Pons (tissue), 1 donor: ENCODE measurements around the gene CCDC57.
A peak's percentile ranks its signal among the peaks of the same experiment; 100 is the strongest.
"Not testable (repeated sequence)": the region's sequence is repeated elsewhere in the genome, so short reads cannot be mapped to it uniquely, and the experiment has no call there.

Experiments used
- DNase-seq: peaks from one replicate; pipeline ENCODE4 v3.0.0-alpha.2; 2016; ENCODE audit warnings: low spot score

Gene CCDC57

GRCh38 chr17:82154881-82155331 lies 57.7 kb downstream of the CCDC57 start:
- no peak for DNase-seq

GRCh38 chr17:82153745-82154375 lies 58.8 kb downstream of the CCDC57 start:
- peak; percentile 70 for DNase-seq

GRCh38 chr17:82153295-82153691 lies 59.3 kb downstream of the CCDC57 start:
- DNase-seq = no peak

GRCh38 chr17:82152556-82153294 lies 59.9 kb downstream of the CCDC57 start:
- no peak for DNase-seq

- DNase-seq = no peak
These were observed 60.5 kb downstream of the CCDC57 start for GRCh38 chr17:82152114-82152513.

- DNase-seq = no peak
These were observed 61.3 kb downstream of the CCDC57 start for GRCh38 chr17:82151106-82151957.

- DNase-seq = no peak
These were observed 63.1 kb downstream of the CCDC57 start for GRCh38 chr17:82149401-82150099.

- no peak for DNase-seq
These were observed 63.6 kb downstream of the CCDC57 start for GRCh38 chr17:82148997-82149396.

- no peak for DNase-seq
These were observed 64.6 kb downstream of the CCDC57 start for GRCh38 chr17:82148011-82148410.

- DNase-seq = no peak
These were observed 65.7 kb downstream of the CCDC57 start for GRCh38 chr17:82146663-82147654.

- DNase-seq = no peak
These were observed 67.0 kb downstream of the CCDC57 start for GRCh38 chr17:82145550-82146155.

- DNase-seq = no peak
These were observed 69.3 kb downstream of the CCDC57 start for GRCh38 chr17:82143333-82143732.

GRCh38 chr17:82139961-82140360 lies 72.7 kb downstream of the CCDC57 start:
- DNase-seq = not testable (repeated sequence)

GRCh38 chr17:82138511-82138992 lies 74.1 kb downstream of the CCDC57 start:
- DNase-seq = no peak

- DNase-seq = no peak
These were observed 78.5 kb downstream of the CCDC57 start for GRCh38 chr17:82134101-82134500.

GRCh38 chr17:82133166-82133953 lies 79.3 kb downstream of the CCDC57 start:
- not testable (repeated sequence) for DNase-seq

- no peak for DNase-seq
These were observed 83.5 kb downstream of the CCDC57 start for GRCh38 chr17:82129095-82129494.

GRCh38 chr17:82128287-82128686 lies 84.4 kb downstream of the CCDC57 start:
- DNase-seq = no peak

- no peak for DNase-seq
These were observed 84.9 kb downstream of the CCDC57 start for GRCh38 chr17:82127704-82128103.

GRCh38 chr17:82127315-82127595 lies 85.4 kb downstream of the CCDC57 start:
- no peak for DNase-seq
